GM23248 (cell line): ENCODE data around the gene PIK3R5. TPM values are rescaled to one million over a fixed set of nuclear protein-coding genes. Genes with fewer than 3 reads are reported as not detected.

Source experiments
- DNase-seq: peaks from one replicate; pipeline ENCODE4 v3.0.0-alpha.2; 2015
- H2AFZ ChIP-seq: fragments of 200-600 bp; sonication (generic); 2 replicates; pipeline ENCODE4 v1.6.1; 2016; ENCODE audit warnings: antibody characterized with exemption
- H3F3A ChIP-seq: fragments of 200-600 bp; sonication (generic); 2 replicates; pipeline ENCODE4 v1.6.1; 2016; ENCODE audit warnings: mild to moderate bottlenecking, antibody characterized with exemption, mixed run types; ENCODE audit not compliant: insufficient read depth
- H3K27ac ChIP-seq: fragments of 200-600 bp; sonication (generic); 2 replicates; pipeline ENCODE4 v1.5.1; 2016; ENCODE audit warnings: mild to moderate bottlenecking
- H3K27me3 ChIP-seq: fragments of 200-600 bp; sonication (generic); replicated peaks from 2 replicates; pipeline ENCODE4 v1.6.1; 2016; ENCODE audit warnings: mild to moderate bottlenecking; ENCODE audit not compliant: insufficient read depth
- H3K36me3 ChIP-seq: fragments of 200-600 bp; sonication (generic); 2 replicates; pipeline ENCODE4 v1.6.1; 2016; ENCODE audit warnings: low read depth, mild to moderate bottlenecking
- H3K4me1 ChIP-seq: fragments of 200-600 bp; sonication (generic); 2 replicates; pipeline ENCODE4 v1.6.1; 2016; ENCODE audit warnings: mild to moderate bottlenecking; ENCODE audit not compliant: insufficient read depth
- H3K4me2 ChIP-seq: fragments of 200-600 bp; sonication (generic); one replicate; pipeline ENCODE4 v1.6.1; 2016; ENCODE audit warnings: mild to moderate bottlenecking; ENCODE audit not compliant: unreplicated experiment
- H3K4me3 ChIP-seq: fragments of 200-600 bp; sonication (generic); 2 replicates; pipeline ENCODE4 v1.5.1; 2016; ENCODE audit warnings: mild to moderate bottlenecking
- H3K79me2 ChIP-seq: fragments of 200-600 bp; sonication (generic); 2 replicates; pipeline ENCODE4 v1.6.1; 2016; ENCODE audit warnings: mild to moderate bottlenecking; ENCODE audit not compliant: insufficient read depth
- H3K9ac ChIP-seq: fragments of 200-600 bp; sonication (generic); 2 replicates; pipeline ENCODE4 v1.6.1; 2016; ENCODE audit warnings: mild to moderate bottlenecking
- H3K9me2 ChIP-seq: fragments of 200-600 bp; sonication (generic); 2 replicates; pipeline ENCODE4 v1.6.1; 2016; ENCODE audit warnings: mixed run types, mild to moderate bottlenecking, moderate library complexity; ENCODE audit not compliant: insufficient read depth
- H3K9me3 ChIP-seq: fragments of 200-600 bp; sonication (generic); one replicate; pipeline ENCODE4 v1.6.1; 2017; ENCODE audit warnings: low read depth
- H4K20me1 ChIP-seq: fragments of 200-600 bp; sonication (generic); 2 replicates; pipeline ENCODE4 v1.6.0; 2016; ENCODE audit not compliant: insufficient read depth
- EZH2 ChIP-seq: fragments of 200-600 bp; sonication (generic); IDR thresholded peaks from 2 replicates; pipeline ENCODE4 v1.6.1; 2018; ENCODE audit warnings: antibody characterized with exemption, mild to moderate bottlenecking; ENCODE audit not compliant: insufficient read depth, poor library complexity, severe bottlenecking
- EZH2phosphoT487 ChIP-seq: fragments of 200-600 bp; sonication (generic); IDR thresholded peaks from 2 replicates; pipeline ENCODE4 v1.6.1; 2018; ENCODE audit warnings: antibody characterized with exemption, moderate library complexity, mild to moderate bottlenecking, low read depth; ENCODE audit not compliant: insufficient read depth
- WGBS, 2 experiments: methylation state at CpG; one replicate each; pipeline ENCODE4 v1.1.6; 2015 to 2017; ENCODE audit warnings: low lambda C conversion rate in 2 of 2, low coverage in 1 of 2; ENCODE audit errors: missing lambda C conversion rate in 2 of 2; 5-methylcytosine and 5-hydroxymethylcytosine counted together
- in situ Hi-C: fragments of 300-500 bp; cut with MboI; formaldehyde crosslinking; loops from 2 replicates; pipeline ENCODE4 v1.15.0; 2020
- polyA plus RNA-seq: library from polyadenylated mRNA; unstranded; fragments of >200 nt; fragmentation: Nextera tagmentation; extraction: Ambion mirVana; gene quantifications from 2 replicates; pipeline ENCODE4 v1.2.1, GENCODE V29; 2016
- total RNA-seq: library from RNA; depleted of rRNA; stranded (reverse); fragments of >200 nt; shearing (Covaris generic); gene quantifications from 2 replicates; pipeline ENCODE4 v1.2.3, GENCODE V29; 2014; rRNA removed

The PIK3R5 gene
- total and polyA plus RNA-seq, 2 experiments from 2014 or later, result 0.11 TPM; not detected in 1

DNA sequence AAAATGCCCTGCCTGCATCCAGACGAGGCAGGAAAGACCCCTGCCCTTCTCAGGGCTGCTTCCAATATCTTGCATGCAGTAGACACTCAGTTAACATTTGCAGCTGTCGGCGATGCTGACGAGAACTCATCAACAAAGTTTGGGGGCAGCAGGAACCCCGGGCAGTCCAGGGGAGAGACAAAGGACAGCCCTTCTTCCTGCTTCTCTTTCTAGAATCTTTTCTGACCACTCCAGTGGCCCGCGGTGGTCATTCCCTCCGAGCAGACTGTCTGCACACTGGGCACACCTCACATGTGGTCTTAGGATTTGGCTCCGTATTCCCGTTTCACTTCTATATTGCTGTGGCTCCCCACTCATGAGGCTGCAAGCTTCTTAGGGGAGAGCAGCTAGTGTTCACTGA, 135.4 kb downstream of the PIK3R5 start:
- H3F3A ChIP-seq, result no peaks in the 10 kb centered on the region
- H2AFZ ChIP-seq, result no peak overlapping the region
- H3K4me3 ChIP-seq, result no peak overlapping the region
- 78 to 80% methylated on average over 10 of the region's 10 CpGs for WGBS, 2 experiments
- H3K9me2 ChIP-seq, result no peaks in the 10 kb centered on the region
- no peak overlapping the region for H3K4me2 ChIP-seq
- H3K27me3 ChIP-seq, result no peaks in the 10 kb centered on the region
- no peak for DNase-seq
- no peak overlapping the region for H3K9ac ChIP-seq
- H3K4me1 ChIP-seq, result no peaks in the 10 kb centered on the region
- no peak overlapping the region for H3K27ac ChIP-seq
- H4K20me1 ChIP-seq, result no peaks in the 10 kb centered on the region
- H3K9me3 ChIP-seq, result no peaks in the 10 kb centered on the region
- no peak for TF ChIP-seq EZH2
- TF ChIP-seq EZH2phosphoT487, result no peak
- no peaks in the 10 kb centered on the region for H3K36me3 ChIP-seq
- in situ Hi-C loops, result no loop called here
- H3K79me2 ChIP-seq, result no peaks in the 10 kb centered on the region

DNA sequence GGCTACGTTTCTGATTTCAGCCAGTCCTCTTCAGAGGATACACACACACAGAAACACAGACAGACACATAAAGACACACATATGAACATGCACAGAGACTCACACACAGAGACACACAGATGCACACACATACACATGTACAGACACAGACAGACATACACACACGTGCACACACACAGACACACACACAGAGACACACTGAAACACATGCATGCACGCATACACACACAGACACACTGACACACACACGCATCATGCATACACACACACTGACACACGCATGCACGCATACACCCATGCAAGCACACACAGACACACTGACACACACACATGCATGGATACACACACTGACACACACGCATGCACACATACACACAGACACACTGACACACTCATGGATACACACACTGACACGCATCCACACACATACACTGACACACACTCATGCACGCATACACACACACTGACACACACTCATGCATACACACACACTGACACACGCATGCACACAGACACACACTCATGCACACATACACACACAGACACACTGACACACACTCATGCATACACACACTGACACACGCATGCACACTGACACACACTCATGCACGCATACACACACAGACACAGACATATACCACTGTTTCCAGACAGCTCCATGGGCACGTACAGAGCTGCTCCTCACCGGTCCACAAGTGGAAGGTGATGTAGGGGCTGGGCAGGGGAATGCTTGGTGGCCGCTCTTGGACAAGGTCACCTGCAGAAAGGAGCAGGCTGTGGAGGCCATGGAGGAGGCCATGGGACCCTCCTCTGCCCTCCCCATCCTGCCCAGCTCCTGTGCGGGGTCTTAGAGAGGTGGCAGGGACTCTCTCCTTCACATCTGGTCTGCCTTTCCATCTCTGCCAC, 136.2 kb downstream of the PIK3R5 start:
- Histone ChIP-seq H3F3A (no peaks in the 10 kb centered on the region), H4K20me1 (no peaks in the 10 kb centered on the region), H3K4me1 (no peaks in the 10 kb centered on the region), H3K27ac (no peak overlapping the region), H3K9ac (no peak overlapping the region), H3K9me2 (no peaks in the 10 kb centered on the region), H2AFZ (no peak overlapping the region), H3K9me3 (no peaks in the 10 kb centered on the region), H3K4me2 (no peak overlapping the region), H3K36me3 (no peaks in the 10 kb centered on the region), H3K27me3 (no peaks in the 10 kb centered on the region), H3K79me2 (no peaks in the 10 kb centered on the region), H3K4me3 (no peak overlapping the region)
- no peak for TF ChIP-seq EZH2phosphoT487
- no peak for TF ChIP-seq EZH2
- 71 to 73% methylated on average over 16 of the region's 16 CpGs for WGBS, 2 experiments
- in situ Hi-C loops, result no loop called here
- DNase-seq, result no peak

Other genes with a start within 250 kb of the PIK3R5 start
- not detected in 2 replicates for gene CCDC42, start 220.9 kb downstream of the PIK3R5 start, total RNA-seq
- gene CCDC42, start 220.9 kb downstream of the PIK3R5 start, polyA plus RNA-seq, result not detected in 2 replicates
- gene SPDYE4, start 207.2 kb downstream of the PIK3R5 start, total RNA-seq, result not detected in 2 replicates
- not detected in 2 replicates for gene SPDYE4, start 207.2 kb downstream of the PIK3R5 start, polyA plus RNA-seq
- not detected in 2 replicates for gene MFSD6L, start 166.3 kb downstream of the PIK3R5 start, total RNA-seq
- gene MFSD6L, start 166.3 kb downstream of the PIK3R5 start, polyA plus RNA-seq, result not detected in 2 replicates
- gene PIK3R6, start 98.0 kb downstream of the PIK3R5 start, total RNA-seq, result under 0.01 and 0.43 TPM in 2 replicates
- gene PIK3R6, start 98.0 kb downstream of the PIK3R5 start, polyA plus RNA-seq, result 0.46 and 0.63 TPM in 2 replicates
- 0.11 TPM in 1 of 2 replicates, not detected in the other for gene NTN1, start 55.8 kb upstream of the PIK3R5 start, total RNA-seq
- 0.06 and 0.21 TPM in 2 replicates for gene NTN1, start 55.8 kb upstream of the PIK3R5 start, polyA plus RNA-seq